ENCODE results near the gene RPP30.

Gene RPP30

DNA sequence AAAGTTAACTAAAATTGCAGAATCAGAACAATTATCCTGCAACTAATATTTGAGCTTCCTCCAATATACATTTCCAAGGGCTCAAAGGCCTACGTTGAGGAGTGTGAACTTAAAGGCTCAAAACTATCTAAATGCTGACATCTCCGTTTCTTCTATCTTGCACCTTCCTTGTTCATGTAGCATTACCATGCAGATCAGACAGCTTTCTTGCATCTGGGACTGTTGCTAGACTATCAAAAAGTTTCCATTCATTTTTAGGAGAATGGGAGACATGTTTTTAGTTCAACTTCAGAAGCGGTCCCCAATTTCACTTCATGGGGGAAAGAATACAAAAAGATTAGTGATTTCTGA, 46.2 kb downstream of the RPP30 start:
- TF ChIP-seq, protein P1, sequence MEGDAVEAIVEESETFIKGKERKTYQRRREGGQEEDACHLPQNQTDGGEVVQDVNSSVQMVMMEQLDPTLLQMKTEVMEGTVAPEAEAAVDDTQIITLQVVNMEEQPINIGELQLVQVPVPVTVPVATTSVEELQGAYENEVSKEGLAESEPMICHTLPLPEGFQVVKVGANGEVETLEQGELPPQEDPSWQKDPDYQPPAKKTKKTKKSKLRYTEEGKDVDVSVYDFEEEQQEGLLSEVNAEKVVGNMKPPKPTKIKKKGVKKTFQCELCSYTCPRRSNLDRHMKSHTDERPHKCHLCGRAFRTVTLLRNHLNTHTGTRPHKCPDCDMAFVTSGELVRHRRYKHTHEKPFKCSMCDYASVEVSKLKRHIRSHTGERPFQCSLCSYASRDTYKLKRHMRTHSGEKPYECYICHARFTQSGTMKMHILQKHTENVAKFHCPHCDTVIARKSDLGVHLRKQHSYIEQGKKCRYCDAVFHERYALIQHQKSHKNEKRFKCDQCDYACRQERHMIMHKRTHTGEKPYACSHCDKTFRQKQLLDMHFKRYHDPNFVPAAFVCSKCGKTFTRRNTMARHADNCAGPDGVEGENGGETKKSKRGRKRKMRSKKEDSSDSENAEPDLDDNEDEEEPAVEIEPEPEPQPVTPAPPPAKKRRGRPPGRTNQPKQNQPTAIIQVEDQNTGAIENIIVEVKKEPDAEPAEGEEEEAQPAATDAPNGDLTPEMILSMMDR (conservative IDR thresholded peaks at IDR 0.05): no peak
- H3K27ac ChIP-seq: peak overlapping the region; percentile 54

DNA sequence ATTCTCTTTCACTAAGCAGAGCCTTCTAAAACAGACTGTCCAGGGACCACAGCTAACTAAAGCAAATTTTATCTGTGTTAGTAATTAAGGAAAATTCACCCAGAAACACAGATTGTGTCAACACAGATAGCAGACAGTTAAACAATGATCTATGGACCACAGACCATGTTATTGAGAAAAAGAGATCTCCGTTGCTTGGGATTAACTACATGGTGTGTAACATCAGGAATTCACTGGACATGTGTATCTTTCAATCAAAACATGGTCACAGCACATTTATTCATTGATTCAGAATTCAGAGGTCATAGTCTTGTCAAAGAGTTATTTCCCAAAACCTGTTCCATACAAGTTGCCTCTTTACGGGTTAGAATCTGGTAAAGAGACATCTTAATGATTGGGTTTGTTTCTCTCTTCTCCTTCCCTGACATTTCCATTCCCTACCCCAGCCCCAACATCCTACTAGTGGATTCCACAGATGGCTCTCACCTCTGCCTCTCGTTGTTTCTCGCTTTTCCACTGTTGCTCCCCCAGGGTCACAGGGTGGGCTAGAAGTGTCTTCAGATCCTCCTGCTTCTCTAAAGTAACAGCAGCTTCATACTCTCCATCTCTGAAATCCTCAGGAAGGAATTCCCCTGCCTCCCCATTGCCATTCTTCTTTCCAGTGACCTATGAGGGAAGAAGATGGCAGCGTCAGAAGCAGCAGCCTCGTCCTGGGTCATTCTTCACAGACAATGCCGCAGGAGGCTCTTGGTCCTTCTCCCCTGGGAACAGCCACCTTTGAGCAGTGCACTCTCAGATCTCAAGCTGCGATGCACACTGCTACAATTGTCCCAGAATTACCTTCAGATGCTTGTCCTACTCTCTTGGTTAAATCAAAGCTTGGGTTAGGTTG, 48.2 kb downstream of the RPP30 start:
- TF ChIP-seq, protein P1 (conservative IDR thresholded peaks at IDR 0.05): no peak
- H3K27ac ChIP-seq: no peak overlapping the region

DNA sequence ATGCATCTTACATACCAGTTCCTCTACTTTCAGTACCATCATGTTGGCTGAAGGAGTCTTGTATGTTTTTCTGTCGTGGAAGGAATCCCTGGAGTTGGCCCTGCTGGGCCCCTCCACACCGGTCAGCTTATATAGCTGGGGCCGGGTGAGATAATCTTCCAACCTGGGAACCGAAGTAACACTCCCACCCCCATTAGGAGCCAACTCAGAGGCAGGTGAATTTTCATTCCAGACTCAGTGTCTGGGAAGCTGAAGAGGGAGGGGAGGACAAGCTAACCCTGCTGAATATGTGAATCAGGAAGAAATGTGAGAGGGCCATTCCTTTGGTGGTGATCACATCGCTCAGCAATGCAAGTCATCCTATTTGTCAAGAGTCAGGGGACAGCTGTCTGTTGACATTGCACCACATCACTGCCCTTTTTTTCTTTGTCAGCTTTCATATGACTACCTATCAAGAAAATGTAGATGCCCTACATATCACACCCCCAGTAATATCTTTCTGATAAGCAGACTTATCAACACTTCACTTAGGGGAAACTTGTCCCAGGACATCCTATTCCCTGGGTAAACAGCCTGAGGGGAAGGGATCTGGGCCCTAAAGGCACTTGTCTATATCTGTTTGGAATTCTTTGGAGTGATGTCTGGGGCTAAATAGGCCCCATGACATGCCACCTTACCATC, 49.4 kb downstream of the RPP30 start, which contains the start of gene ANKRD1:
ANKRD1 (minus strand) TSS at position 102 of the 681 bp plus-strand sequence; CDS start at position 42, 60 bp downstream.
- H3K27ac ChIP-seq: no peak within 1 kb of the TSS
- TF ChIP-seq, protein P1 (conservative IDR thresholded peaks at IDR 0.05): no peak

DNA sequence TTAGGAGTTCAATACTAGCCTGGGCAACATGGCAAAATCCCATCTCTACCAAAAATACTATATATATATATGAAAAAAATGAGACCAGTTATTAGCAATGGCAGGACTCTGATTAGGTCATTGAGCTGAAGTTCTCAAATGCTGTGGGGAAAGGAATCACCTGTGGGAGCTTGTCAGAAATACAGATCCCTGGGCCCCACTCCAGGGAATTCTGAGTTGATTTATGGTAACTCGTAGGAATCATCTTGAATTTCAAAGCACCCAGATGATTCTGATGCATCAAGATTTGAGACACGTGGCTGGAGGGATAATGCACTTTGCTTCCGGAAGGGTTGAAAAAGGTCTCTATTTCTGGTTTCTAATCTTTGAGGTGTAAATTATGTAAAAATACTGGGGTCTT, 50.1 kb downstream of the RPP30 start:
- TF ChIP-seq, protein P1 (conservative IDR thresholded peaks at IDR 0.05): no peak
- no peak overlapping the region for H3K27ac ChIP-seq

DNA sequence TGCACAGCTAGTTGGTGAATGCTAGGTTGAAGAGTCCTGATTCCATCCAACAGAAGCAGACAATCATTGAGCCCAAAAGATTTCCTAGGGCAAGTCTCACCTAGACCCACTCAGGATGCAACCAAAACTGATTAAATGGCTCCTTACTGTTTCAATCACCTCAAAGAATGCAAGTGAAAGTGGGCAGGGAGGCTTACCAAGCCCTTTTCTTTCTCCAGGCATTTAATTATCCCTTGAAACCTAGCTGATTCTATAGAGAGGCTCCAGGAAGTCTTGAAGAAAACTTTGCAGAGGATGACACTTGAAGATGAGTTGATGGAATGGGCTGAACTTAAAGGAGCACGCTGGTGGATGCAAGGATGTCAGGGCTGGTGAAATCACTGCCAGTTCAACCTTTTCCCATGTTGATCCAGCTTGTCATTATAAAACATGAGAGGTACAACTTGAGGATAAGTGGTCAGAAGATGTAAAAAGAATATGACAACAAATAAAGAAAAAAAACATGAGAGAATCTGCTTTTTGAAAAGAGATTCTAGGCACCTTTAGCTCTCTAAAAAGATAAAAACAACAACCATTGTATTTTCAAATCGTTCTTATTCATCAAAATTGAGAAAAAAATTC, 51.4 kb downstream of the RPP30 start:
- no peak overlapping the region for H3K27ac ChIP-seq
- TF ChIP-seq, protein P1 (conservative IDR thresholded peaks at IDR 0.05): no peak

DNA sequence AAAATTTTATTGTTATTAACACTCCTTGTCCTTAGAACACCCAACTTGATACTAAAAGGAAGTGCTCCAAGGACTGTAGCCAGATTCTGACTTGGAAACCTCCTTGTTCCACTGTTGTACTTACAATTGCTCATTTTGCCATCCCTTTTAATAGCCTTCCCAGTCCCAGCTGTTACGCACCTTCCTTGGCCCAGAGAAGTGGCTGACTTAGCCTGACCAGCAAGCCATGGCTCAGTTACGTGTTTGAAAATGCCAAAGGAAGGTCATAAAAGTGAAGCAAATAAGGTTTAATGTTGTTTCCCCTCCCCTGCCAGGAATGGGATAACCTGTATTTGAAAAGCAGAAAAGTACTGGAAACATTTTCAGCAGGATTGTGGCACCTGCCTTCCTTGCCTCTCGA, 52.8 kb downstream of the RPP30 start:
- TF ChIP-seq, protein P1 (conservative IDR thresholded peaks at IDR 0.05): no peak
- peak overlapping the region; percentile 36; the same call in 1 of the 2 replicates for H3K27ac ChIP-seq

Data from VCaP (cell line).